Measurements from ENCODE around the gene SLC25A39. TPM values are rescaled to one million over a fixed set of nuclear protein-coding genes. Genes with fewer than 3 reads are reported as not detected.

The SLC25A39 gene
- total RNA-seq, 1 donor from 2014 or later, result 61.2 TPM

DNA sequence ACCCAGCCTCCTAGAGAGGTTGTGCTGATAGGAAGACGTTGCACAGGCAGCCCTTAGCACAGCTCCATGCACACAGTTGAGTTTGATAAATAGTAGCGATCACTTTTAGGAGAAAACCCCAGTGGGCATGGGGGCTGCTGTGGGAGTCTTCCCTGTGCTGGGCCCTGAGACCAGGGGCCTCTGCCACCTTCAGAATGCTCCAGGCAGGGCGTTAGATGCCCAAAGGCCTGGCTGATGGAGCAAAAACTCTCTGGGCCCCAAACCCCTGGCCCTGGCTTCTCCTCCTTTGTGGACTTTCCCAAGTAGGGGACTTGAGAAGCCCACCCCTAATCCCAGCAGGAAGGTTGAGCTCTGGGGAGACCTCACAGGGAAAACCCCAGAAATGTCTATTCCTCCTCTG, 42.4 kb downstream of the SLC25A39 start:
- H3K36me3 Mint-ChIP-seq, result no peaks in the 10 kb centered on the region
- no peaks in the 10 kb centered on the region for H3K27me3 ChIP-seq
- no peak for TF ChIP-seq EZH2 (IDR thresholded peaks at IDR 0.05)
- no peak for TF ChIP-seq EZH2phosphoT487 (IDR thresholded peaks at IDR 0.05)
- TF ChIP-seq, protein P1, sequence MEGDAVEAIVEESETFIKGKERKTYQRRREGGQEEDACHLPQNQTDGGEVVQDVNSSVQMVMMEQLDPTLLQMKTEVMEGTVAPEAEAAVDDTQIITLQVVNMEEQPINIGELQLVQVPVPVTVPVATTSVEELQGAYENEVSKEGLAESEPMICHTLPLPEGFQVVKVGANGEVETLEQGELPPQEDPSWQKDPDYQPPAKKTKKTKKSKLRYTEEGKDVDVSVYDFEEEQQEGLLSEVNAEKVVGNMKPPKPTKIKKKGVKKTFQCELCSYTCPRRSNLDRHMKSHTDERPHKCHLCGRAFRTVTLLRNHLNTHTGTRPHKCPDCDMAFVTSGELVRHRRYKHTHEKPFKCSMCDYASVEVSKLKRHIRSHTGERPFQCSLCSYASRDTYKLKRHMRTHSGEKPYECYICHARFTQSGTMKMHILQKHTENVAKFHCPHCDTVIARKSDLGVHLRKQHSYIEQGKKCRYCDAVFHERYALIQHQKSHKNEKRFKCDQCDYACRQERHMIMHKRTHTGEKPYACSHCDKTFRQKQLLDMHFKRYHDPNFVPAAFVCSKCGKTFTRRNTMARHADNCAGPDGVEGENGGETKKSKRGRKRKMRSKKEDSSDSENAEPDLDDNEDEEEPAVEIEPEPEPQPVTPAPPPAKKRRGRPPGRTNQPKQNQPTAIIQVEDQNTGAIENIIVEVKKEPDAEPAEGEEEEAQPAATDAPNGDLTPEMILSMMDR (IDR thresholded peaks at IDR 0.05), result no peak
- H3K4me3 ChIP-seq, result no peak overlapping the region
- no peaks in the 10 kb centered on the region for H3F3A ChIP-seq (ENCODE audit: low read depth)
- H3K36me3 ChIP-seq, result no peaks in the 10 kb centered on the region
- H3K27ac ChIP-seq, result no peak overlapping the region
- H3K9me3 Mint-ChIP-seq, result no peaks in the 10 kb centered on the region
- peaks cover 2% of the 10 kb centered on the region for H3K27me3 Mint-ChIP-seq (ENCODE audit: insufficient read depth, low read depth)
- H3K27ac Mint-ChIP-seq, result no peak overlapping the region
- H3K4me2 ChIP-seq, result no peak overlapping the region
- H3K4me1 Mint-ChIP-seq, result peaks cover 10% of the 10 kb centered on the region
- no peaks in the 10 kb centered on the region for H3K9me3 ChIP-seq (ENCODE audit: low read depth)
- H3K79me2 ChIP-seq (ENCODE audit: low read depth), result no peaks in the 10 kb centered on the region
- no peak overlapping the region for H3K9ac ChIP-seq
- no peak for DNase-seq (ENCODE audit: low spot score)
- no peaks in the 10 kb centered on the region for H3K4me1 ChIP-seq
- H4K20me1 ChIP-seq (ENCODE audit: low read depth), result no peaks in the 10 kb centered on the region
- H3K4me3 Mint-ChIP-seq, result no peak overlapping the region
- H2AFZ ChIP-seq (replicated peaks), result no peak overlapping the region

DNA sequence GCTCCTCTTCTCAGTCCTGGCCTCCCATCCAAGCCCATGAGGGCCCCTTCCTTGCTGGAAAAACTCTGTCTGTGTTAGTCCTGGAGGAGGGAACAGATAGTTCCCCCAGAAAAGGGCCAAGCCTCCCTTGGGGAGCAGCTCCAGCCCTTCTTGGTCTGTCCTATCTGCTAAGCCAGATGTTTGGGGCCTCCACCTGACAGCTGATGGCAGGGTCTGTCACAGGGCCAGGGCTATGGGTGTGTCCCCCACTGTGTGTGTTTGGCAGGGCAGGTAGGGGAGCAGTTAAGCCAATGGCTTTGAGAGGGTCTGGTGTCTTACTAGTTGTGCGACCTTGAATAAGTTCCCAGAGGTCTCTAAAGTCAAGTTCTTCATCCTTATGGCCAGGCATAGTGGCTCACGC, 43.1 kb downstream of the SLC25A39 start:
- DNase-seq (ENCODE audit: low spot score), result no peak
- H3K79me2 ChIP-seq (ENCODE audit: low read depth), result no peaks in the 10 kb centered on the region
- no peaks in the 10 kb centered on the region for H3K4me1 ChIP-seq
- peaks cover 2% of the 10 kb centered on the region for H3K27me3 Mint-ChIP-seq (ENCODE audit: insufficient read depth, low read depth)
- no peak overlapping the region for H3K4me2 ChIP-seq
- no peak overlapping the region for H3K4me3 Mint-ChIP-seq
- no peaks in the 10 kb centered on the region for H3K9me3 ChIP-seq (ENCODE audit: low read depth)
- TF ChIP-seq EZH2phosphoT487 (IDR thresholded peaks at IDR 0.05) (no peak), EZH2 (IDR thresholded peaks at IDR 0.05) (no peak)
- TF ChIP-seq, protein P1 (IDR thresholded peaks at IDR 0.05), result no peak
- H3K4me3 ChIP-seq, result no peak overlapping the region
- no peaks in the 10 kb centered on the region for H3K36me3 ChIP-seq
- no peak overlapping the region for H2AFZ ChIP-seq (replicated peaks)
- H3K27me3 ChIP-seq, result no peaks in the 10 kb centered on the region
- H3K9me3 Mint-ChIP-seq, result no peaks in the 10 kb centered on the region
- no peak overlapping the region for H3K9ac ChIP-seq
- no peak overlapping the region for H3K27ac ChIP-seq
- no peak overlapping the region for H3K27ac Mint-ChIP-seq
- no peaks in the 10 kb centered on the region for H3K36me3 Mint-ChIP-seq
- peaks cover 10% of the 10 kb centered on the region for H3K4me1 Mint-ChIP-seq
- no peaks in the 10 kb centered on the region for H4K20me1 ChIP-seq (ENCODE audit: low read depth)
- no peaks in the 10 kb centered on the region for H3F3A ChIP-seq (ENCODE audit: low read depth)

DNA sequence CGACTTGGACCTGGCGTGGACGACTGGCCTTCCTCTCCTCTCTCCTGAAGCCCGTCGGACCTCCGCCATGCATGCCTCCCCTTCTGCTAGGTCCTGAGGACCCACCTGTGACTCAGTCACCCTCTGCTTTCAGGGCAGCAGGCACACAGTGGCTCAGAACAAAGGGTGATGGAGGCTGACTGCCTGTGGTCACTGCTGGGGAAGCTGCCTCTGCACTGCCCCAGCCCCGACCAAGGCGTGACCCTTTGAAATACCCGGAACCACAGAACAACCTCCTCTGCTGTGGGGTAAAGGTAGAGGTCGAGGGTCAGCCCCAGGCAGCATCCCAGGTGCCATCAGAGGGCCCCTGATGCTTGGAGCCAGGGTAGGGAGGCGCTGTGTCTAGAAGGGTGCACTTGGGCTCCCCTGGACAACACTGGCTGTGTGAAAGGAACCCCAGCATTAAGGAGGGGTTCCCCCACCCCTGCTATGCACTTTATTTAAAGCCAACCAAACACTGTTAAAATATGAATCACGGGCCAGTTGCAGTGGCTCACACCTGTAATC, 44.2 kb downstream of the SLC25A39 start:
- no peak overlapping the region for H3K27ac ChIP-seq
- TF ChIP-seq, protein P1 (IDR thresholded peaks at IDR 0.05), result no peak
- no peak for TF ChIP-seq EZH2phosphoT487 (IDR thresholded peaks at IDR 0.05)
- TF ChIP-seq EZH2 (IDR thresholded peaks at IDR 0.05), result no peak
- Mint-ChIP-seq H3K9me3 (no peaks in the 10 kb centered on the region), H3K4me3 (no peak overlapping the region), H3K36me3 (no peaks in the 10 kb centered on the region), H3K27me3 (ENCODE audit: insufficient read depth, low read depth) (peaks cover 2% of the 10 kb centered on the region), H3K4me1 (peaks cover 10% of the 10 kb centered on the region), H3K27ac (no peak overlapping the region)
- no peak overlapping the region for H3K4me3 ChIP-seq
- no peaks in the 10 kb centered on the region for H3K9me3 ChIP-seq (ENCODE audit: low read depth)
- no peaks in the 10 kb centered on the region for H3K4me1 ChIP-seq
- H2AFZ ChIP-seq (replicated peaks), result no peak overlapping the region
- H3K79me2 ChIP-seq (ENCODE audit: low read depth), result no peaks in the 10 kb centered on the region
- H3K9ac ChIP-seq, result no peak overlapping the region
- no peaks in the 10 kb centered on the region for H3K36me3 ChIP-seq
- H3F3A ChIP-seq (ENCODE audit: low read depth), result no peaks in the 10 kb centered on the region
- no peak overlapping the region for H3K4me2 ChIP-seq
- no peaks in the 10 kb centered on the region for H4K20me1 ChIP-seq (ENCODE audit: low read depth)
- no peak for DNase-seq (ENCODE audit: low spot score)
- no peaks in the 10 kb centered on the region for H3K27me3 ChIP-seq

Measured in neural progenitor cell (in vitro differentiated cells).